C1 segment of cervical spinal cord (tissue), 14 donors: ENCODE measurements around the gene IRAK2.
A peak's percentile ranks its signal among the peaks of the same experiment; 100 is the strongest.
"Not testable (repeated sequence)": the region's sequence is repeated elsewhere in the genome, so short reads cannot be mapped to it uniquely, and the experiment has no call there.

Experiments used
- DNase-seq, 14 donors: peaks; one replicate each; lab custom pipeline; 2025; lab: John Stamatoyannopoulos, UW

IRAK2 gene

DNA sequence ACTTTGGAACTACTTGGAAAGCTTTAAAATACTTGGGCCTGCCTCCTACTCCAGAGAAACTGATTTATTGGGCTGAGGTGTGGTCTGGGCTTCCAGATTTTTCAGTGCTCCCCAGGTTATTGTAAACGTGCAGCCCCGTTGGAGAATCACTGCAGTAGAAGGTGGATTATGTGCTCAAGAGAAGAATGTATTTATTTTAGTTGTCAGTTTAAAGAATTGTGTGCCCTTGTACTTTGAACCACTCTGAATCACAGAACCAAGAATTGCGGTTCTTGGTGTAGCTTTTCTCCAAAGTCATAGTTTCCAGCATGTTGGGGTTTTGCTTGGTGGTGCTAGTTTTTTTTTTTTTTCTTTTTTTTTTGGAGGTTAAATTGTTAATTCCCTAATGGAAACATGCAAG lies 85.1 kb downstream of the IRAK2 start:
- no peak for DNase-seq

DNA sequence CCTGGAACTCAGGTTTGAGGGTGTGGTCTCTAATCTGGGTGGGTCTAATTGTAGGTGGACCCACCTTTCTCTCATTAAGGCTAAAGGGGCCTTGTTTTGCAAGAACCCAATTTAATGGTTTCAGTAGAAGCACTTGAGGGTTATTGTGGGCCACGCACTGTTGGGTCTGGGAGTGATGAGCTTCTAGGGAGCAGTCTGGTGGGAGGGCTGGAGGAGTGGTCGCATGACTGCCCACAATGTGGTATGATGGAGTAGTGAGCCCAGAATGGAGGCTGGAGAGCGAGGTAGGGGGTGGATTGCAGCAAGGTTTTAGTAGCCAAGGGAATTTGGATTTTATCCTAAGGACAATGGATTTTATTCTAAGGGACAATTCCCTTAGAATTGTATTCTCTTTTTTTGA lies 86.3 kb downstream of the IRAK2 start:
- DNase-seq: no peak

GRCh38 chr3:10253731-10254130 lies 89.0 kb downstream of the IRAK2 start:
- DNase-seq: no peak

DNA sequence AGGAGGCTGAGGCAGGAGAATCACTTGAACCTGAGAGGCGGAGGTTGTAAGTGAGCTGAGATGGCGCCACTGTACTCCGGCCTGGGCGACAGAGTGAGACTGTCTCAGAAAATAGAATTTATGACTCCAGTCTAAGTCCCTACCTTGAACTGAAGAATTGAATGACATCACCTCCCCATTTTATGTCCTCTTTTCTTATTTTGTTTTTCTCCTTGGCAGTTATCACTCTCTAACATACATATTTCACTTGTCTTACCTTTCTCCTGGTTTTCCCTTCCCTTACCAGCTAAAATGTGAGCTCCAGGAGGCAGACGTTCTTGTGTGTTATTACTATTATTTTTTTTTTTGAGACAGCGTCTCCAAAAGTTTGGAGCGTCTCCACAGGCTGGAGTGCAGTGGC lies 91.1 kb downstream of the IRAK2 start:
- no peak for DNase-seq

GRCh38 chr3:10259036-10259435 lies 94.3 kb downstream of the IRAK2 start:
- no peak for DNase-seq

DNA sequence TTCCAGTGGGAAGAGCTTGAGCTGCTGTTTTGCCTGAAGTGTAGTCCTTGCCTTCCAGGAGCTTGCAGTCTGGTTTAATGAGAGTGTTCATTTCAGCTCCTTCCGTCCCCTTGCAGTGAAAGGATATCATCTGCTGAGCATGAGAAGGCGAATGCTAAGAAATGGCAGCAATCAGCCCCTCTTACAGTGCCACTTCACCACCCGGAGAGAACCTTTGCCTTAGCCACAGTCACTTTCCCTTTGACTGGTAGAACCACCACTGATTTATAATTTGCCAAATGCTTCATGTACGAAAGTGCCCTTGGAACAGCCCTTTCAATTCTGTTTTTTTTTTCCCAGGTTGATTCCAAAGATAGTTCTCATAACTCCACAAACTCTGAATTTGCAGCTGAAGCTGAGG lies 95.1 kb downstream of the IRAK2 start:
- no peak for DNase-seq

DNA sequence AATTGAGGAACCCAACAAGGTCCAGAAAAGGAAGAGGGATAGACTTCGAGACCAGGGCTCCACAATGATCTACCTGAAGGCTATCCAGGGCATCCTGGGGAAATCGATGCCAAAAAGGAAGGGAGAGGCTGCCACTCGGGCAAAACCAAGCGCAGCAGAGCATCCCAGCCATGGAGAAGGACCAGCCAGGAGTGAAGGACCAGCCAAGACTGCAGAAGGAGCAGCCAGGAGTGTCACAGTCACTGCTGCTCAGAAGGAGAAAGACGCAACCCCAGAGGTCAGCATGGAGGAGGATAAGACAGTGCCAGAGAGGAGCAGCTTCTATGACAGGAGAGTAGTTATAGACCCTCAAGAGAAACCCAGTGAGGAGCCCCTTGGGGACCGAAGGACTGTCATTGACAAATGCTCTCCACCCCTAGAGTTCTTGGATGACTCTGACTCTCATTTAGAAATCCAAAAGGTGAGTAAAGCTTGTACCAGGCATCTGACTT lies 95.5 kb downstream of the IRAK2 start:
- DNase-seq: no peak

GRCh38 chr3:10262027-10262426 lies 97.3 kb downstream of the IRAK2 start:
- peak in 1 of 14 donors; percentile 13 for DNase-seq

GRCh38 chr3:10263646-10264363 lies 99.1 kb downstream of the IRAK2 start:
- DNase-seq: peak in 1 of 14 donors; percentile 11

- DNase-seq: no peak
Measured at GRCh38 chr3:10265833-10266232, 101.1 kb downstream of the IRAK2 start.

DNA sequence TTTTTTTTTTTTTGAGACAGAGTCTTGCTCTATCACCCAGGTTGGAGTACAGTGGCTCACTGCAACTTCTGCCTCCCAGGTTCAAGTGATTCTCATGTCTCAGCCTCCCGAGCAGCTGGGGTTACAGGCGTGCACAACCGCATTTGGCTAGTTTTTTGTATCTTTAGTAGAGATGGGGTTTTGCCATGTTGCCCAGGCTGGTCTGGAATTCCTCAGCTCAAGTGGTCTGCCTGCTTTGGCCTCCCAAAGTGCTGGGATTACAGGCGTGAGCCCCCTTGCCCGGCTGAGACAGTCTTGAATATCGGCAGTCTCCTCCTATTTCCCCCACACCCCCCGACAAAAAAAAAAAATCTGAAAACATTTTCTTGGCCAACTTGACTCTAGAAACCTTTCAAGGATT lies 102.2 kb downstream of the IRAK2 start:
- not testable (repeated sequence) for DNase-seq

DNA sequence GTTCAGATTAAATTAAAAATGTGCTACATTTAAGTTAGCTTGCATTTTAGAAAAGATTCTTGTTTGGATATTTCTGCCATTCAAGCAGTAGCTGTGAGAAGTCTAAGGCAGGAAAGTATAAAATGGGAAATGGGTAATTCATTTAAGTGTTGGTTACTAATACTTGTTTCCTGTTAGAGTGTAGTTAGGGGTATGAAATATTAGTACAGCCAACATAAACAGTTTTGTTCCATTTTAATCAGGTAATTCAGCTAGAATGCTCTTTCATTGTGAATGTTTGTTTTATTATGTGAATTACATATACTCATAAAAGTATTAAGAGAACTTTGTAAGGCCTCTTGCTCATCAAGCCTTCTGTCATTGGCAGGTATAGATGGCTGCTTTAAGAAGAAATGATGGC lies 103.4 kb downstream of the IRAK2 start:
- DNase-seq: no peak

- peak in 1 of 14 donors; percentile 7 for DNase-seq
Measured at GRCh38 chr3:10268930-10269329, 104.2 kb downstream of the IRAK2 start.

- no peak for DNase-seq
Measured at GRCh38 chr3:10269443-10269842, 104.7 kb downstream of the IRAK2 start.

DNA sequence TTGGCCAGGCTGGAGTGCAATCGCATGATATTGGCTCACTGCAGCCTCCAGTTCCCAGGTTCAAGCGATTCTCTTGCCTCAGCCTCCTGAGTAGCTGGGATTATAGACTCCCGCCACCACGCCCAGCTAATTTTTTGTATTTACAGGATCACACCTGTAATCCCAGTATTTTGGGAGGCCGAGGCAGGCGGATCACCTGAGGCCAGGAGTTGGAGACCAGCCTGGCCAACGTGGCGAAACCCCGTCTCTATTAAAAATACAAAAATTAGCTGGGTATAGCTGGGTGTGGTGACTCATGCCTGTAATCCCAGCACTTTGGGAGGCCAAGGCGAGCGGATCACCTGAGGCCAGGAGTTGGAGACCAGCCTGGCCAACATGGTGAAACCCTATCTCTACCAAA lies 107.8 kb downstream of the IRAK2 start:
- not testable (repeated sequence) for DNase-seq

GRCh38 chr3:10272977-10273376 lies 108.3 kb downstream of the IRAK2 start:
- DNase-seq: no peak

DNA sequence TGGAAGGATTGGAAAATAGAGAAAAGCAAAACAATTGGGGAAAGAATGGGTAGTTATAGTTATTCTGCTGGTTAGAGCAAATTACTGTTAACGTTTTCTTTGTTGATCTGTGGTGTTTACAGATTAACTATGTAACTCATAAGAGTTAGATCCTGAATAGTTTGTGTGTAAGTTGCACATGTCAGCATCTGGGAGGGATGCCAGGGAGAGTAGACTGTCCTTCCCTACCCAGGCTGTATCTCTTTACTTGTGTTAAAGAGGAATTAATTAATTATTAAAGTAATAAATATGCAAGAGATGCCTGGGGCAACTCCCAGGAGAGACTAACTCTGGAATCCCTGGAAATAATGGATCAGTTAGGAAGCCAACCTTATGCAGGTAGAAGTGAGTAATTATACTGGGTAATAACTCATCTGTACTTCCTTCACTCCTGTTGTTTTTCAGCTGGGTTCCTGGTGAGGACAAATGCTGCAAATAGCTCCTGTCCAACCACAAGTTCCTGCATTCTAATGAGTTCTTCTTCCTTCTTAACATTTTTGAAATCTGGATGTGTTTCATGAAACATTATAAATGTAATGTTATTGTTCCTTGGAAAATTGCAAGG lies 109.1 kb downstream of the IRAK2 start:
- DNase-seq: no peak

- DNase-seq: no peak
Measured at GRCh38 chr3:10274601-10275000, 109.9 kb downstream of the IRAK2 start.

DNA sequence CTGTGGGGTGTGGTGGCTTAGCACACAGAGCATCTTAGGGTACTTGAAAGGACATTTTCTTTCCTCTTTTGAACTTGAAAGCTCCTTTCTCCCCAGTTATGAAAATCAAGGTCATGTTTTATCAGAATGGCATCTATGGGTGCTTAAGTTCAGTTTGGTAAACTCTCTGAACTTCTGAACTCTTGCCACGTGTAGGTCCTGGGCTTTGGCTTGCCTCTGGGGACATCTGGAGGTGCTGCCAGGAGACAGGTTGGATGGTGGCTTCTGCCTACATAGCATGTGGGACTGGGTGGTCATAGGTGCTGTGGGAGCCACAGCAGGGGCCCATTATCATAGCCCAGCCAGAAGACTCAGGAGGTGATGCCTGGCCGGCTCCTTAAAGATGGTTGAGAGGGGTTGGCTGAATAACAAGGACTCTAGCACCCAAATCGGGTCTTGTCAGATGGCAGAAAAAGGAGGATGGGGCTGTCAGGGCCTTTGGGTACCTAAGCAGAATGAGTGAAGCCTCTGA lies 112.5 kb downstream of the IRAK2 start:
- DNase-seq: no peak

- no peak for DNase-seq
Measured at GRCh38 chr3:10278501-10278900, 113.8 kb downstream of the IRAK2 start.

- no peak for DNase-seq
Measured at GRCh38 chr3:10279384-10280176, 114.9 kb downstream of the IRAK2 start.

GRCh38 chr3:10280177-10280529 lies 115.4 kb downstream of the IRAK2 start:
- DNase-seq: no peak
